H1 (cell line): ENCODE results near the gene SUCLG2. TPM values are rescaled to one million over a fixed set of nuclear protein-coding genes. Genes with fewer than 3 reads are reported as not detected.

Experiments used
- CTCF ChIA-PET: fragments of 300-600 bp; sonication (Branson Sonifier 250); formaldehyde crosslinking; loops from one replicate; lab custom pipeline; 2021; ENCODE audit not compliant: partially characterized antibody; lab: Charles Lee
- POLR2A ChIA-PET: fragments of 300-600 bp; sonication (Branson Sonifier 250); formaldehyde crosslinking; loops from one replicate; lab custom pipeline; 2021; ENCODE audit warnings: inconsistent platforms; ENCODE audit not compliant: partially characterized antibody; lab: Charles Lee
- DNase-seq, 2 experiments: peaks; one replicate each; pipeline versions ENCODE4 v3.0.0 to v3.0.0-alpha.2; 2010 to 2022; ENCODE audit warnings: low spot score in 2 of 2, low read depth in 1 of 2, mixed read lengths in 1 of 2
- FAIRE-seq: peaks from 2 replicates; lab custom pipeline; 2011; peaks lifted over from hg19 to GRCh38; lab: Jason Lieb, UNC
- H2AFZ ChIP-seq: 2 replicates; pipeline ENCODE4 v1.8.1; 2012; ENCODE audit warnings: low read length, inconsistent platforms
- H2AK5ac ChIP-seq: 2 replicates; pipeline ENCODE4 v1.6.1; 2013; ENCODE audit warnings: low read depth, low read length
- H2BK120ac ChIP-seq: replicated peaks from 2 replicates; pipeline ENCODE3; 2013; ENCODE audit warnings: low read depth, low read length, inconsistent platforms
- H2BK12ac ChIP-seq: 2 replicates; pipeline ENCODE4 v1.6.1; 2013; ENCODE audit warnings: low read depth, low read length
- H2BK15ac ChIP-seq: 2 replicates; pipeline ENCODE4 v1.6.1; 2013; ENCODE audit warnings: low read length
- H2BK20ac ChIP-seq: 2 replicates; pipeline ENCODE4 v1.6.1; 2013; ENCODE audit warnings: low read length
- H2BK5ac ChIP-seq: 2 replicates; pipeline ENCODE4 v1.6.1; 2013; ENCODE audit warnings: low read depth, low read length
- H3K14ac ChIP-seq: 2 replicates; pipeline ENCODE4 v1.6.1; 2013; ENCODE audit warnings: inconsistent platforms; ENCODE audit not compliant: insufficient read length
- H3K18ac ChIP-seq: 2 replicates; pipeline ENCODE4 v1.6.1; 2013; ENCODE audit warnings: low read length; ENCODE audit errors: extremely low read depth
- H3K23ac ChIP-seq: 2 replicates; pipeline ENCODE4 v1.6.1; 2013; ENCODE audit warnings: inconsistent platforms; ENCODE audit not compliant: insufficient read length
- H3K23me2 ChIP-seq: 2 replicates; pipeline ENCODE4 v1.6.1; 2013; ENCODE audit warnings: low read depth, low read length
- H3K27ac ChIP-seq: 2 replicates; pipeline ENCODE4 v1.6.1; 2011; ENCODE audit warnings: low read depth, low read length, inconsistent platforms
- H3K27me3 ChIP-seq, 4 experiments: replicated peaks in 1 of 4; 1 replicate in 1 of 4; 2 replicates in 3 of 4; pipeline versions ENCODE4 v1.6.1 to v1.8.1; 2011 to 2013; ENCODE audit warnings: low read length in 3 of 4, mild to moderate bottlenecking in 3 of 4, inconsistent platforms in 2 of 4, mixed read lengths in 2 of 4, moderate library complexity in 1 of 4; ENCODE audit not compliant: control insufficient read depth in 3 of 4, insufficient read depth in 3 of 4; ENCODE audit errors: extremely low read depth in 1 of 4
- H3K36me3 ChIP-seq, 4 experiments: 2 replicates each; pipeline versions ENCODE4 v1.6.1 to v1.8.1; 2011 to 2013; ENCODE audit warnings: mild to moderate bottlenecking in 4 of 4, low read length in 3 of 4, moderate library complexity in 2 of 4, control low read depth in 1 of 4, inconsistent platforms in 1 of 4; ENCODE audit not compliant: insufficient read depth in 4 of 4, control insufficient read depth in 2 of 4
- H3K4ac ChIP-seq: replicated peaks from 2 replicates; pipeline ENCODE3; 2013; ENCODE audit warnings: low read length, low read depth, mixed read lengths, inconsistent platforms; ENCODE audit not compliant: insufficient read length
- H3K4me1 ChIP-seq, 4 experiments: replicated peaks in 1 of 4; 1 replicate in 1 of 4; 2 replicates in 3 of 4; pipeline versions ENCODE4 v1.6.1 to v1.8.1; 2011 to 2013; ENCODE audit warnings: low read length in 3 of 4, inconsistent platforms in 2 of 4, mixed read lengths in 1 of 4; ENCODE audit not compliant: insufficient read depth in 4 of 4, control insufficient read depth in 3 of 4
- H3K4me2 ChIP-seq, 2 experiments: 2 replicates each; pipeline versions ENCODE4 v1.6.1 to v1.8.1; 2011 to 2013; ENCODE audit warnings: low read depth in 2 of 2, low read length in 2 of 2, control low read depth in 1 of 2, inconsistent platforms in 1 of 2, mild to moderate bottlenecking in 1 of 2; ENCODE audit not compliant: insufficient read depth in 1 of 2
- H3K4me3 ChIP-seq, 4 experiments: fragments of 200-600, 300-600 bp in 1 of 4; sonication (generic), shearing (Covaris generic), sonication (Bioruptor Twin) in 1 of 4; 2 replicates each; pipeline versions ENCODE4 v1.5.1 to v1.8.1; 2011 to 2016; ENCODE audit warnings: low read length in 4 of 4, low read depth in 3 of 4, control low read depth in 2 of 4, inconsistent platforms in 2 of 4, mild to moderate bottlenecking in 2 of 4, mixed read lengths in 1 of 4, moderate library complexity in 1 of 4; ENCODE audit not compliant: insufficient read depth in 2 of 4; ENCODE audit errors: extremely low read depth in 1 of 4
- H3K56ac ChIP-seq: replicated peaks from 2 replicates; pipeline ENCODE3; 2013; ENCODE audit warnings: low read depth, mild to moderate bottlenecking, mixed read lengths, low read length, inconsistent platforms; ENCODE audit not compliant: insufficient read length
- H3K79me1 ChIP-seq: 2 replicates; pipeline ENCODE4 v1.6.1; 2013; ENCODE audit warnings: low read depth, low read length, control low read depth
- H3K79me2 ChIP-seq, 2 experiments: 2 replicates each; pipeline versions ENCODE4 v1.6.1 to v1.8.1; 2012 to 2013; ENCODE audit warnings: low read length in 2 of 2, mild to moderate bottlenecking in 2 of 2, inconsistent platforms in 1 of 2; ENCODE audit not compliant: insufficient read depth in 2 of 2, control insufficient read depth in 1 of 2
- H3K9ac ChIP-seq, 4 experiments: replicated peaks in 1 of 4; 1 replicate in 1 of 4; 2 replicates in 3 of 4; pipeline versions ENCODE4 v1.6.1 to v1.8.1; 2011 to 2013; ENCODE audit warnings: low read depth in 3 of 4, low read length in 3 of 4, control low read depth in 2 of 4, mild to moderate bottlenecking in 2 of 4, moderate library complexity in 2 of 4, inconsistent platforms in 1 of 4; ENCODE audit errors: extremely low read depth in 1 of 4
- H3K9me3 ChIP-seq, 2 experiments: 2 replicates each; pipeline versions ENCODE4 v1.6.1 to v1.8.1; 2012 to 2013; ENCODE audit warnings: mild to moderate bottlenecking in 2 of 2, moderate library complexity in 2 of 2, control low read depth in 1 of 2, inconsistent platforms in 1 of 2, low read depth in 1 of 2, low read length in 1 of 2, mixed read lengths in 1 of 2; ENCODE audit not compliant: insufficient read depth in 2 of 2
- H4K20me1 ChIP-seq, 2 experiments: replicated peaks in 1 of 2; 2 replicates each; pipeline versions ENCODE3 to v1.8.1; 2011 to 2013; ENCODE audit warnings: inconsistent platforms in 2 of 2, low read length in 2 of 2, mild to moderate bottlenecking in 1 of 2; ENCODE audit not compliant: insufficient read depth in 2 of 2, control insufficient read depth in 1 of 2
- H4K5ac ChIP-seq: 2 replicates; pipeline ENCODE4 v1.6.1; 2013; ENCODE audit warnings: low read length, low read depth, mixed read lengths, inconsistent platforms; ENCODE audit not compliant: insufficient read length
- H4K8ac ChIP-seq: 2 replicates; pipeline ENCODE4 v1.8.0; 2013; ENCODE audit warnings: mild to moderate bottlenecking, moderate library complexity, low read length, inconsistent platforms; ENCODE audit not compliant: insufficient read depth; ENCODE audit errors: extremely low read depth
- H4K91ac ChIP-seq: replicated peaks from 2 replicates; pipeline ENCODE3; 2013; ENCODE audit warnings: low read length, mixed read lengths, inconsistent platforms; ENCODE audit not compliant: insufficient read length
- CBX8 ChIP-seq: fragments of 300-800, 300-1000 bp; sonication (generic); IDR thresholded peaks from 2 replicates; pipeline ENCODE4 v1.7.1; 2016; ENCODE audit warnings: low read depth, low read length, borderline replicate concordance
- HDAC6 ChIP-seq: IDR thresholded peaks from one replicate; pipeline ENCODE4 v1.7.1; 2012; ENCODE audit warnings: low read depth, mild to moderate bottlenecking, inconsistent platforms, low read length, moderate library complexity
- WGBS, 2 experiments: shearing (Covaris generic) in 1 of 2; methylation state at CpG; one replicate each; pipeline versions ENCODE4 v1.1.6 to v1.1.7; 2013 to 2015; ENCODE audit warnings: low lambda C conversion rate in 2 of 2, mixed read lengths in 2 of 2, inconsistent platforms in 1 of 2, low coverage in 1 of 2, missing lambda C conversion rate in 1 of 2; ENCODE audit not compliant: insufficient replicate concordance in 2 of 2, insufficient coverage in 1 of 2, insufficient read length in 1 of 2; ENCODE audit errors: extremely low coverage in 1 of 2, missing lambda C conversion rate in 1 of 2; 5-methylcytosine and 5-hydroxymethylcytosine counted together
- polyA plus RNA-seq, 7 experiments: library from polyadenylated mRNA; depleted of rRNA in 3 of 7; stranded (reverse) in 5 of 7; unstranded in 2 of 7; fragments of >200 nt in 5 of 7; fragments of 200-250 nt in 2 of 7; gene quantifications; 1 replicate in 5 of 7; 2 replicates in 1 of 7; 4 replicates in 1 of 7; pipeline versions ENCODE4 v1.2.1 to v1.2.3, GENCODE V29; 2011 to 2013; ENCODE audit warnings: missing spikeins in 2 of 7, mixed read lengths in 2 of 7
- total RNA-seq: library from RNA; stranded (reverse); fragmentation: NEBNext Ultra II Directional; extraction: Animal tissue kit (Norgen Biotek cat#: 25700); gene quantifications from 2 replicates; pipeline ENCODE4 v1.2.1, GENCODE V29; 2021

Gene SUCLG2
- total and polyA plus RNA-seq, 2 of the 8 experiments (the other 6 are each of a cell fraction or from before 2014, with no cell fraction given) = 12.9 to 46.2 TPM

GRCh38 chr3:67474311-67474710 lies 180.1 kb downstream of the SUCLG2 start:
- H3K27me3 ChIP-seq = no peaks in the 10 kb centered on the region
- CTCF ChIA-PET = interaction anchor here (0.9 to 1.0 kb wide), 3 partner anchors 118 to 544 kb away, joined by 3 to 4 read pairs (median 4); no protein-coding TSS in a partner anchor
- FAIRE-seq (no peak), DNase-seq (no peak)
- H2BK20ac ChIP-seq = no peak overlapping the region
- H3K36me3 ChIP-seq = peaks cover 0 to 3% (median 0%) of the 10 kb centered on the region in 4 experiments; a peak in 1 of 8 replicates
- H2AK5ac ChIP-seq = no peak overlapping the region
- peaks cover 7% of the 10 kb centered on the region in 2 experiments; a peak in 2 of 4 replicates for H3K9me3 ChIP-seq
- H3K18ac ChIP-seq = no peak overlapping the region
- H2AFZ ChIP-seq = no peak overlapping the region
- H4K8ac ChIP-seq = no peak overlapping the region
- WGBS, 2 experiments = 97% methylated on average over 4 of the region's 4 CpGs; no CpG with 5 or more reads in 1 of the 2 experiments
- no peaks in the 10 kb centered on the region for H3K4me1 ChIP-seq
- no peaks in the 10 kb centered on the region for H3K23me2 ChIP-seq
- no peaks in the 10 kb centered on the region for H3K79me1 ChIP-seq
- no peak overlapping the region for H4K91ac ChIP-seq
- POLR2A ChIA-PET = no interaction called here
- H2BK12ac ChIP-seq = no peak overlapping the region
- H2BK120ac ChIP-seq = no peak overlapping the region
- no peak for TF ChIP-seq CBX8
- TF ChIP-seq HDAC6 = no peak
- H2BK5ac ChIP-seq = no peak overlapping the region
- H3K79me2 ChIP-seq = no peaks in the 10 kb centered on the region
- H3K4me2 ChIP-seq = no peak overlapping the region
- no peak overlapping the region for H3K23ac ChIP-seq
- H3K9ac ChIP-seq = no peak overlapping the region
- no peak overlapping the region for H3K56ac ChIP-seq
- no peak overlapping the region for H3K4me3 ChIP-seq
- H3K27ac ChIP-seq = no peak overlapping the region
- no peaks in the 10 kb centered on the region for H4K20me1 ChIP-seq
- H4K5ac ChIP-seq = no peak overlapping the region
- H3K14ac ChIP-seq = no peak overlapping the region
- no peak overlapping the region for H3K4ac ChIP-seq
- no peak overlapping the region for H2BK15ac ChIP-seq
